ENCODE data around the gene MCAT. TPM values are rescaled to one million over a fixed set of nuclear protein-coding genes. Genes with fewer than 3 reads are reported as not detected.

Gene MCAT
- 18.8 and 19.5 TPM in 2 replicates for total RNA-seq

GRCh38 chr22:43142880-43143562, at the start of gene MCAT:
Gene MCAT, minus strand, starts transcription at chr22:43143398. Its CDS starts 50 bp downstream, at chr22:43143348.

GRCh38 chr22:43186272-43187170, 43.3 kb upstream of the MCAT start, which contains the start of gene TTLL12:
Gene TTLL12, minus strand, starts transcription at chr22:43187134. Its CDS starts 65 bp downstream, at chr22:43187069.

GRCh38 chr22:43151251-43152002, 8.2 kb upstream of the MCAT start, which contains the start of gene TSPO:
Gene TSPO, plus strand, starts transcription at chr22:43151559. Its CDS starts 7,680 bp downstream, at chr22:43159239.

GRCh38 chr22:43110444-43110926, 32.7 kb downstream of the MCAT start, which contains the start of gene BIK:
Gene BIK, plus strand, starts transcription at chr22:43110750. Its CDS starts 13,273 bp downstream, at chr22:43124023.

GRCh38 chr22:43088984-43089717, 54.0 kb downstream of the MCAT start, which contains the start of gene TTLL1:
Gene TTLL1, minus strand, starts transcription at chr22:43089391. Its CDS starts 13,805 bp downstream, at chr22:43075586.

Other genes starting within 250 kb of the MCAT start
- 59.0 and 71.8 TPM in 2 replicates for gene PACSIN2, start 128.2 kb downstream of the MCAT start, total RNA-seq
- 6.7 and 7.8 TPM in 2 replicates for gene TTLL1, start 54.0 kb downstream of the MCAT start, total RNA-seq
- gene BIK, start 32.6 kb downstream of the MCAT start, total RNA-seq, result 0.27 and 0.86 TPM in 2 replicates
- gene TSPO, start 8.2 kb upstream of the MCAT start, total RNA-seq, result 254 and 290 TPM in 2 replicates
- gene TTLL12, start 43.7 kb upstream of the MCAT start, total RNA-seq, result 33.9 and 48.7 TPM in 2 replicates
- 0.14 TPM in 1 of 2 replicates, not detected in the other for gene SCUBE1, start 200.0 kb upstream of the MCAT start, total RNA-seq

Measured in thoracic aorta endothelial cell (primary cell).